Measurements from ENCODE around the gene IGF1. TPM values are rescaled to one million over a fixed set of nuclear protein-coding genes. Genes with fewer than 3 reads are reported as not detected.
"Not testable (repeated sequence)": the region's sequence is repeated elsewhere in the genome, so short reads cannot be mapped to it uniquely, and the experiment has no call there.

The IGF1 gene
- polyA plus RNA-seq, 1 of the 3 experiments (the other 2 are of a cell fraction): 0.07 TPM

GRCh38 chr12:102356690-102357089, 123.7 kb downstream of the IGF1 start:
- 5% methylated on average over 2 of the region's 2 CpGs for WGBS (ENCODE audit: low lambda C conversion rate)
- Histone ChIP-seq H3K4me3 (ENCODE audit: low read depth in 2 of 2, low read length in 1 of 2) (no peak overlapping the region), H4K20me1 (ENCODE audit: insufficient read depth) (no peaks in the 10 kb centered on the region), H3K9me2 (no peaks in the 10 kb centered on the region), H3F3A (replicated peaks; ENCODE audit: insufficient read depth) (no peaks in the 10 kb centered on the region), H3K36me3 (replicated peaks in 1 of 2; ENCODE audit: control insufficient read depth in 1 of 2, insufficient read depth in 2 of 2, low read length in 1 of 2) (no peaks in the 10 kb centered on the region), H3K4me2 (no peak overlapping the region), H3K79me2 (ENCODE audit: insufficient read depth) (no peaks in the 10 kb centered on the region), H3K27ac (ENCODE audit: low read depth in 2 of 2, low read length in 1 of 2) (no peak overlapping the region), H3K9me3 (no peaks in the 10 kb centered on the region), H3K9ac (no peak overlapping the region), H3K4me1 (ENCODE audit: control insufficient read depth in 1 of 2, insufficient read depth in 2 of 2, low read depth in 1 of 2, low read length in 1 of 2) (no peaks in the 10 kb centered on the region), H3K27me3 (ENCODE audit: insufficient read depth) (no peaks in the 10 kb centered on the region), H2AFZ (ENCODE audit: low read depth) (no peak overlapping the region)
- POLR2A ChIA-PET: no interaction called here
- CTCF ChIA-PET: no interaction called here
- TF ChIP-seq TEAD4 (IDR thresholded peaks at IDR 0.05; ENCODE audit: borderline replicate concordance, insufficient read depth) (no peak), CHD2 (IDR thresholded peaks at IDR 0.05; ENCODE audit: low read length, partially characterized antibody) (no peak), FOSL2 (IDR thresholded peaks at IDR 0.05; ENCODE audit: borderline replicate concordance, low read depth) (no peak), SIN3A (IDR thresholded peaks at IDR 0.05; ENCODE audit: borderline replicate concordance, low read depth, low read length) (no peak), RXRA (IDR thresholded peaks at IDR 0.05; ENCODE audit: borderline replicate concordance, low read depth) (no peak), CTCF (IDR thresholded peaks at IDR 0.05) (no peak), YY1 (IDR thresholded peaks at IDR 0.05; ENCODE audit: low read depth) (no peak), MAX (IDR thresholded peaks at IDR 0.05; ENCODE audit: low read depth) (no peak), ELF1 (IDR thresholded peaks at IDR 0.05) (no peak), IRF3 (IDR thresholded peaks at IDR 0.05; ENCODE audit: low read depth, low read length) (no peak), GABPA (IDR thresholded peaks at IDR 0.05; ENCODE audit: low read depth) (no peak), TCF12 (IDR thresholded peaks at IDR 0.05) (no peak)
- DNase-seq: no peak

GRCh38 chr12:102354281-102354680, 126.1 kb downstream of the IGF1 start:
- H3K9ac ChIP-seq; H3K27ac ChIP-seq (ENCODE audit: low read depth in 2 of 2, low read length in 1 of 2); H3K9me2 ChIP-seq; CTCF ChIA-PET; H3K79me2 ChIP-seq (ENCODE audit: insufficient read depth); H3K4me2 ChIP-seq; DNase-seq; H3K9me3 ChIP-seq; H4K20me1 ChIP-seq (ENCODE audit: insufficient read depth); H2AFZ ChIP-seq (ENCODE audit: low read depth); H3K4me3 ChIP-seq (ENCODE audit: low read depth in 2 of 2, low read length in 1 of 2); H3K27me3 ChIP-seq (ENCODE audit: insufficient read depth); H3K36me3 ChIP-seq (replicated peaks in 1 of 2; ENCODE audit: control insufficient read depth in 1 of 2, insufficient read depth in 2 of 2, low read length in 1 of 2); H3F3A ChIP-seq (replicated peaks; ENCODE audit: insufficient read depth); H3K4me1 ChIP-seq (ENCODE audit: control insufficient read depth in 1 of 2, insufficient read depth in 2 of 2, low read depth in 1 of 2, low read length in 1 of 2); POLR2A ChIA-PET: not testable (repeated sequence)
- 0% methylated on average over 1 of the region's 1 CpG for WGBS (ENCODE audit: low lambda C conversion rate)

Data from SK-N-SH (cell line).